ENCODE results near the gene PRPF38B.
"Not testable (repeated sequence)": the region's sequence is repeated elsewhere in the genome, so short reads cannot be mapped to it uniquely, and the experiment has no call there.

The PRPF38B gene

GRCh38 chr1:108692724-108693655, 880 bp downstream of the PRPF38B start:
- CTCF ChIA-PET: interaction anchor here (0.5 to 3.2 kb wide), 11 partner anchors 11 to 285 kb away, joined by 3 to 15 read pairs (median 4); partner anchors contain the start of gene EEIG2
- POLR2A ChIA-PET: interaction anchor here (0.6 to 1.6 kb wide), 5 partner anchors 9 to 730 kb away, joined by 3 to 10 read pairs (median 4); partner anchors contain the start of gene CLCC1
- TF ChIP-seq, protein P1, sequence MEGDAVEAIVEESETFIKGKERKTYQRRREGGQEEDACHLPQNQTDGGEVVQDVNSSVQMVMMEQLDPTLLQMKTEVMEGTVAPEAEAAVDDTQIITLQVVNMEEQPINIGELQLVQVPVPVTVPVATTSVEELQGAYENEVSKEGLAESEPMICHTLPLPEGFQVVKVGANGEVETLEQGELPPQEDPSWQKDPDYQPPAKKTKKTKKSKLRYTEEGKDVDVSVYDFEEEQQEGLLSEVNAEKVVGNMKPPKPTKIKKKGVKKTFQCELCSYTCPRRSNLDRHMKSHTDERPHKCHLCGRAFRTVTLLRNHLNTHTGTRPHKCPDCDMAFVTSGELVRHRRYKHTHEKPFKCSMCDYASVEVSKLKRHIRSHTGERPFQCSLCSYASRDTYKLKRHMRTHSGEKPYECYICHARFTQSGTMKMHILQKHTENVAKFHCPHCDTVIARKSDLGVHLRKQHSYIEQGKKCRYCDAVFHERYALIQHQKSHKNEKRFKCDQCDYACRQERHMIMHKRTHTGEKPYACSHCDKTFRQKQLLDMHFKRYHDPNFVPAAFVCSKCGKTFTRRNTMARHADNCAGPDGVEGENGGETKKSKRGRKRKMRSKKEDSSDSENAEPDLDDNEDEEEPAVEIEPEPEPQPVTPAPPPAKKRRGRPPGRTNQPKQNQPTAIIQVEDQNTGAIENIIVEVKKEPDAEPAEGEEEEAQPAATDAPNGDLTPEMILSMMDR (IDR thresholded peaks at IDR 0.05; ENCODE audit: control extremely low read depth, extremely low read depth, low read depth, missing control alignments): peak; percentile 31
- DNase-seq (ENCODE audit: extremely low spot score): peak; percentile 70

DNA sequence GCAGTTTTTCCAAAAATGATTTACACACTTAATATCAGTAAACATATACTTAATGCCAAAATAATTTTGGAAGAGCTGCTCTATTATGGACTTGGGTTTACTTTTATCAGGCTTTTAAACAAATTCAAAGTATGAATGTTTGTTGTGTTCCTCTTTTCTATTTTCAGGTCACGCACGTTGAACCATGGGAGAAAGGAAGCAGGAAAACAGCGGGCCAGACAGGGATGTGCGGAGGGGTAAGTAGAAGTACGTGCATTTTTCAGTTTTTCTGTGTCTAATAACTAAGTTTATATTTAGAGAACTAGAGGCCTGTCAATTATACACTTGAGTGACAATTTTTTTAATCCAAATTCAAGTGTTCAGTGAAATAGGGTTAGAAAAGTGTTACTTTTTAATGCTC, 3.4 kb downstream of the PRPF38B start:
- ChIA-PET POLR2A (no interaction called here), CTCF (no interaction called here)
- DNase-seq (ENCODE audit: extremely low spot score): no peak
- TF ChIP-seq, protein P1 (IDR thresholded peaks at IDR 0.05; ENCODE audit: control extremely low read depth, extremely low read depth, low read depth, missing control alignments): no peak

DNA sequence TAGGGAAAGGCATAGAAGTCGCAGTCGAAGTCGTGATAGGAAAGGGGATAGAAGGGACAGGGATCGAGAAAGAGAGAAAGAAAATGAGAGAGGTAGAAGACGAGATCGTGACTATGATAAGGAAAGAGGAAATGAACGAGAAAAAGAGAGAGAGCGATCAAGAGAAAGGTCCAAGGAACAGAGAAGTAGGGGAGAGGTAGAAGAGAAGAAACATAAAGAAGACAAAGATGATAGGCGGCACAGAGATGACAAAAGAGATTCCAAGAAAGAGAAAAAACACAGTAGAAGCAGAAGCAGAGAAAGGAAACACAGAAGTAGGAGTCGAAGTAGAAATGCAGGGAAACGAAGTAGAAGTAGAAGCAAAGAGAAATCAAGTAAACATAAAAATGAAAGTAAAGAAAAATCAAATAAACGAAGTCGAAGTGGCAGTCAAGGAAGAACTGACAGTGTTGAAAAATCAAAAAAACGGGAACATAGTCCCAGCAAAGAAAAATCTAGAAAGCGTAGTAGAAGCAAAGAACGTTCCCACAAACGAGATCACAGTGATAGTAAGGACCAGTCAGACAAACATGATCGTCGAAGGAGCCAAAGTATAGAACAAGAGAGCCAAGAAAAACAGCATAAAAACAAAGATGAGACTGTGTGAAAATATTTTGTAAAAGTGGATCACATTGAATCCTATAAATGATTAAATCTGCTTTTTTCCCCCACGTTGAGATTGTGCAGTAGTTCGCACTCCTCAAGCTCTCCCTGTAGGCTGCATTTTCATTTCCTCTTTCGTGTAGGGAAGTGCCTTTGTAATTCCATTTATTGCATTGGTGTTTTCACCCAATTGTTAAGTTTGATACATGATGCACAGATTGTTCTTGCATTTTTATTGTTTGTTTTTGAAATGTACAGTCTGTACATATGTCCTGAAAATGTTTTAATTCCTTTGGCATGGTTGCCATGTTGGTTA, 7.5 kb downstream of the PRPF38B start:
- POLR2A ChIA-PET: no interaction called here
- TF ChIP-seq, protein P1 (IDR thresholded peaks at IDR 0.05; ENCODE audit: control extremely low read depth, extremely low read depth, low read depth, missing control alignments): no peak
- CTCF ChIA-PET: no interaction called here
- DNase-seq (ENCODE audit: extremely low spot score): no peak

- ChIA-PET POLR2A (interaction anchor here (1.8 kb wide), 1 partner anchor 9 kb away, joined by 10 read pairs; the partner anchor contains the start of gene PRPF38B), CTCF (no interaction called here)
- TF ChIP-seq, protein P1 (IDR thresholded peaks at IDR 0.05; ENCODE audit: control extremely low read depth, extremely low read depth, low read depth, missing control alignments): no peak
- no peak for DNase-seq (ENCODE audit: extremely low spot score)
Measured at GRCh38 chr1:108701176-108701849, 9.2 kb downstream of the PRPF38B start.

DNA sequence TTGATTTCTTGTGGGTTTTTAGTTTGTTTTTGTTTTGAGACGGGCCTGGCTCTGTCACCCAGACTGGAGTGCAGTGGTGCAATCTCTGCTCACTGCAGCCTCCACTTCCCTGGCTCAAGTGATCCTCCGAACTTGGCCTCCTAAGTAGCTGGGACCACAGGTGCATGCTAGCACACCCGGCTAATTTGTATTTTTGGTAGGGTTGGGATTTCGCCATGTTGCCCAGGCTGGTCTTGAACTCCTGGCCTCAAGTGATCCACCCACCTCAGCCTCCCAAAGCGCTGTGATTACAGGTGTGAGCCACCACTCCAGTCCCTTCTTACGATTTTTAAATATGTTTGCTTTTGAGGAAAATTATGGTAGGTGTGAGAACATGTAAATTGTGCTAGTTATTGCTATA, 10.0 kb downstream of the PRPF38B start:
- DNase-seq (ENCODE audit: extremely low spot score); CTCF ChIA-PET: not testable (repeated sequence)
- POLR2A ChIA-PET: interaction anchor here (1.8 kb wide), 1 partner anchor 9 kb away, joined by 10 read pairs; the partner anchor contains the start of gene PRPF38B

GRCh38 chr1:108703939-108704338, 11.8 kb downstream of the PRPF38B start:
- DNase-seq (ENCODE audit: extremely low spot score): no peak
- POLR2A ChIA-PET: no interaction called here
- TF ChIP-seq, protein P1 (IDR thresholded peaks at IDR 0.05; ENCODE audit: control extremely low read depth, extremely low read depth, low read depth, missing control alignments): no peak
- CTCF ChIA-PET: interaction anchor here (2.2 kb wide), 1 partner anchor 12 kb away, joined by 7 read pairs; the partner anchor contains the start of gene PRPF38B

All from GM10248 (cell line).